CD4-positive, alpha-beta T cell treated with Interleukin-12 subunit alpha and Interleukin-12 subunit beta, for 1 hour (primary cell): ENCODE data around the gene DNAH10.
"Not testable (repeated sequence)": the region's sequence is repeated elsewhere in the genome, so short reads cannot be mapped to it uniquely, and the experiment has no call there.

Experiments used
- DNase-seq: peaks from one replicate; pipeline ENCODE4 v3.0.0-alpha.2; 2020

DNAH10 gene

DNA sequence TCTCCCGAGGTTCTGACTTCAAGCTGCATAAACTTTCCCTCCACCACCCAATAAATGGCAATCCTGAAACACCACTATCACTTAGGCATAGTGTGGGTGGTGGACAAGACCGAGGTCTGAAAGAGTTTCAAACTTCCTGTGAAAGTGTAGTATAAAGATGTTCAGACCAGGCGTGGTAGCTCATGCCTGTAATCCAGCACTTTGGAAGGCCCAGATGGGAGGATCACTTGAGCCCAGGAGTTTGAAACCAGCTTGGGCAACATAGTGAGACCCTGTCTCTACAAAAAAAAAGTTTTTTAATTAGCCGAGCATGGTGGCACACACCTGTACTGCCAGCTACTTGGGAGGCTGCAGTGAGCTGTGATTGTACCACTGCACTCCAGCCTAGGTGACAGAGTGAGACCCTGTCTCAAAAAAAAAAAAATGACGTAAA lies 148.7 kb downstream of the DNAH10 start:
- no peak for DNase-seq

DNA sequence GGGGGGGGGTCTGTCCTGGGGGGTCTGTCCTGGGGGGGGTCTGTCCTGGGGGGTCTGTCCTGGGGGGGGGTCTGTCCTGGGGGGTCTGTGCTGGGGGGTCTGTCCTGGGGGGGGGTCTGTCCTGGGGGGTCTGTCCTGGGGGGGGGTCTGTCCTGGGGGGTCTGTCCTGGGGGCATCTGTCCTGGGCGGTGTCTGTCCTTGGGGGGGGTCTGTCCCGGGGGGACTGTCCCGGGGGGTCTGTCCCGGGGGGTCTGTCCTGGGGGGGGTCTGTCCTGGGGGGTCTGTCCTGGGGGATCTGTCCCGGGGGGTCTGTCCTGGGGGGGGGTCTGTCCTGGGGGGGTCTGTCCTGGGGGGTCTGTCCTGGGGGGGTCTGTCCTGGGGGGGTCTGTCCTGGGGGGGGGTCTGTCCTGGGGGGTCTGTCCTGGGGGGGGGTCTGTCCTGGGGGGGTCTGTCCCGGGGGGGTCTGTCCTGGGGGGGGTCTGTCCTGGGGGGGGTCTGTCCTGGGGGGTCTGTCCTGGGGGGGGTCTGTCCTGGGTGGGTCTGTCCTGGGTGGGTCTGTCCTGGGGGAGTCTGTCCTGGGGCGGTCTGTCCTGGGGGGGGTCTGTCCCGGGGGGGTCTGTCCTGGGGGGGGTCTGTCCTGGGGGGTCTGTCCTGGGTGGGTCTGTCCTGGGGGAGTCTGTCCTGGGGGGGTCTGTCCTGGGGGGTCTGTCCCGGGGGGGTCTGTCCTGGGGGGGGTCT lies 149.7 kb downstream of the DNAH10 start:
- not testable (repeated sequence) for DNase-seq

DNA sequence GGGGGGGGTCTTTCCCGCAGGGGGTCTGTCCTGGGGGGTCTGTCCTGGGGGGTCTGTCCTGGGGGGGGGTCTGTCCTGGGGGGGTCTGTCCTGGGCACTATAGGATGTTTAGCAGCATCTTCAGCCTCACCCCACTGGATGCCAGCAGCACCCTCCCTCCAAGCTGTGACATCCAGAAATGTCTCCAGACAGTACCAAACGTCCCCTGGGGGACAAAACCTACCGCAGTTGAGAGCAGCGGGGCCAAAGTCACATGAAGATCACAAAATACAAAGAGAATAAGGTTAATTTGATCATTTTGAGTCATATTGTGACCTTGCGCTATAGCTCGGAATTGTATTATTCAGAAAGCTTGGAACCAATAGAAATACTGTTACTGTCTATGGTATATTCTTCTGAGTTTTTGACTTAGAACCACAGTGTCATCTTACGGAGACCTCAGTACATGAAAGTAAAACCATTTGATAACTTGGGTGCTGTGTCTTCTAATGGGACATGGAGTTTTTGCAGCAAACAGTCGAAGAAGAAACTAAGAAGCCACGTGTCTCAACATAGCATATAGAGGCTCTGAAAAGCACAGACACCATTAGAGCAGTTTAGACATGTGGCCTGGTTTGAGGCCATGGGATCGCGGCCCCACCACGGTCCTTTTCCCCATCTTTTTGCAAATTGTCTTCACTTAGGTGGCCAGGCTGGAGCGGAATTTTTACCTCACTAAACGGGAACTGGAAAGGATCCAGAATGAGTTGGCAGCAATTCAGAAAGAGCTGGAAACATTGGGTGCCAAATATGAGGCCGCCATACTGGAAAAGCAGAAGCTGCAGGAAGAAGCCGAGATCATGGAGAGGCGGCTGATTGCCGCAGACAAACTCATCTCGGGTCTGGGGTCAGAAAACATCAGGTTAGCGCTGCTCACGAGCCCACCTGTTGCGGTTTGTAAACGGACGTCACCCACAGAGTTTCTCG lies 150.6 kb downstream of the DNAH10 start:
- no peak for DNase-seq

DNA sequence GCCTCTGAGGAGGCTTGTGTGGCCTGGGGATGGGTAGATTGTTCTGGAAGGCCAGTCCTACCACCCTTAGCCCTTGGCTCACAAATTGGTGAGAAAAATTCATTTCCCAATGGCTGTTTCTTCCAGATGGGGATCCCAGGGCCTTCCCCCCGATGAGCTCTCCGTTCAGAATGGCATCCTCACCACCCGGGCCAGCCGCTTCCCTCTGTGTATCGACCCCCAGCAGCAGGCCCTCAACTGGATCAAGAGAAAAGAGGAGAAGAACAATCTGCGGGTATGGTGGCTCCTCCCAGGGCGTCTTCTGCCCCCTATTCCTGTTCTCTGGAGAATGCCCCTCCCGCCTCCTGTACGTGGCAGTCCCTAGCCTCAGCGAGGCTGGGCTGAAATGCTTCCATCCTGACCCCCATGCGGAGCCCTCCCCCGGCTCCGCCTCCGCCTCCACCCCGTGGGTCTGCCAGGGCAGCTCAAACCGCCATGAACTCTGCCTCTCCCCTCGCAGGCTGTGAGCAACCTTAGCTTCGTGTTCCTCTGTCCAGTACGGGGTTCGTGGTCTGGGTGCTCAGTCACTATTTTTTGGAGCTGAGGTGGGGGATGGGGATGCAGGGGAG lies 152.7 kb downstream of the DNAH10 start:
- DNase-seq: no peak

DNA sequence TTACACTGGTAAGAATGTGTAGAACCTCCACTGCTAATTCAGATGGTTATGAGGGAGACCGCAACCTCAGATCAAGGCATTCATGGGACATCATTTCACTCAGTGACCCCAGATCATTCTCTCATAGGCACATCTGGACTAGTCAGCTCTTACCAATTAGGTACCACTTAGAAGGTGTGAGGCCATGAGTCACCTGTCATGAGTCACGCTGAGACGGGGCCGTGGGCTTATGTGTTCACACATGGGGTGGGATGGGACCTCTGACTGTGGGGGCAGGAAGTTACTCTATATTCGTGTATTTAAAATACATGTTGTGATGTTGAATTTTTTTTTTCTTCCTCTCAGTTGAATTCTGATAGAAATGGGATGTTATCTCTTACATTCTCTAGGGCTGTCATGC lies 154.6 kb downstream of the DNAH10 start:
- DNase-seq: peak; percentile 18

DNA sequence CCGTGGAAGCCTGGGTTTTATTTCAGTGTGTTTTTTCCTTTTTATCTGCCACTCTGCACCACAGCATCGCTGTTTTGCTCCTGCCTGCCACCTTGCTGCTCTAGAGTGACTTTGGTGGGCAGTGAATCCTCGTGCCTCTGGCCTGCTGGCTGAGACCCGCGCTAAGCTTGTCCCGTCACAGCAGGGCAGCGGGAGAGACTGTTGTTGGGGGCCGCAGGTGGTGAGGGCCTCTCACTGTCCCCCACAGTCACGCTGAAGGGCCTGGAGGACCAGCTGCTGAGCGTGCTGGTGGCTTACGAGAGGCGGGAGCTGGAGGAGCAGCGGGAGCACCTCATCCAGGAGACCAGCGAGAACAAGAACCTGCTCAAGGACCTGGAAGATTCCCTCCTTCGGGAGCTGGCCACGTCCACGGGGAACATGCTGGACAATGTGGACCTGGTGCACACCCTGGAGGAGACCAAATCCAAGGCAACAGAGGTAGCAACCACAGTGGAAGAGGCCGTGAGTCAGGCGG lies 155.3 kb downstream of the DNAH10 start:
- no peak for DNase-seq

DNA sequence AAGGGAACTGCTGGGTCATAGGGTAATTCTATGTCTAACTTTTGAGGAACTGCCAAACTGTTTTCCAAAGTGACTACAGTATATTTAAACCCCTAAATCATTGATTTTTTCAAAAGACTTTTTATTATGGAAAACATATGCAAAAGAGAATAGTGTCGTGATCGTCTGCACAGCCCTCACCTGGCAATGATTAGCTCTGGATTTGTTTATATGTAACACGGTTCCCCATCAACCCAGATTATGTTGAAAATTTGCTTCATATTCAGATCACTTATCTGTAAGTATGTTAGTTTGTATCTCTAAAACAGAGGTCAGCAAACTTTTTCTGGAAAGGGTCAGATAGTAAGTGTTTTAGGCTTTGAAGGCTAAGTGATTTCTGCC lies 157.9 kb downstream of the DNAH10 start:
- DNase-seq: no peak

DNA sequence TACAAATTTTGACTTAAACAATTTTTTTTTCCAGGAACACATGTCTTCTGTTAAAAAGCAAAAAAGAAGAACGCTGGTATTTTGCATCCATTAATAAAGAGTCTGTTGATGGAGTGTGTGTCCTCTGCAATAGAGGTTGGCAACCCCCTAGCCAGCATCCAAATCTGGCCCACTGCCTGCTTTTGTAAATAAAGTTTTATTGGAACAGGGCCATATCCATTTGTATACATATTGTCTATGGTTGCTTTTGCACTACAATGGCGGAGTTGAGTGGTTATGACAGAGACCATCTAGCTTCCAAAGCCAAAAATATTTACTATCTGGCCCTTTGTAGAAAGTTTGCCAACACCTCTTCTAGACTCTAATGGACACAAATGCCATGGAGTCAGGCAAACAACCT lies 160.9 kb downstream of the DNAH10 start:
- DNase-seq: no peak

DNA sequence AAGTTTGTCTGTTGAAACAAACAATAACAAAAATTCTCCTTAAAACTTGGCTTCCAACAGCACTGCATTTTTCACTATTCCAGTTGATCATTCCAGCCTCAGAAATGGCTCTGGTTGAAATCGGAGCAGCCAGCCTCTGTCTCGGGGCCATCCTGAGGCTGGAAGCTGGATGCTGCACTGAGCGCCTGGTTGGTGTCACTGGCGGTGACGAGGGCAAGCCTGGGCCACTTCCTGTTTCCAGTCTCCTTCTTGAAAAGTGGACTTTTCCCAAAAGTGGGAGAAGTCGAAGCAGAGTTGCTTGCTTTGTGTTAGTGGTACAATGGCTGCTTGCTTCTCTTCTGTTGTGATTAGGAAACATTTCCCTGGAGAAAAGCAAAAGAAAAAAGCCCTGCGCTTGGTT lies 161.8 kb downstream of the DNAH10 start:
- no peak for DNase-seq

DNA sequence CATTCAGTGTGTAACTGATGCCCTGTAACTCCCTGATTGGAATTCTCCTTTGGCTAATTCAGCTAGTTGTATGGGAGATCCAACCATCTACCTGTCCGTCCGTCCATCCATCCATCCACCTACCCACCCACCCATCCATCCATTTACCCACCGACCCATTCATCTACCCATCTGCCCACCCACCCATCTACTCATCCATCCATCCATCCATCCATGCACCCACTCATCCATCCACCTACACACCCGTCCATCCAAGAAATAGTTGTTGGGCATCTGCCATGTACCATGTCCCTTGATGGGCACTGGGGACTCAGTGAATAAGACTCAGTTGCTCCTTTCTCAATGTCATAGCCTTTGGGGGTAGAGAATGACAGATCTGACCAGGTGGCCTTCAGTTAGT lies 162.4 kb downstream of the DNAH10 start:
- no peak for DNase-seq

DNA sequence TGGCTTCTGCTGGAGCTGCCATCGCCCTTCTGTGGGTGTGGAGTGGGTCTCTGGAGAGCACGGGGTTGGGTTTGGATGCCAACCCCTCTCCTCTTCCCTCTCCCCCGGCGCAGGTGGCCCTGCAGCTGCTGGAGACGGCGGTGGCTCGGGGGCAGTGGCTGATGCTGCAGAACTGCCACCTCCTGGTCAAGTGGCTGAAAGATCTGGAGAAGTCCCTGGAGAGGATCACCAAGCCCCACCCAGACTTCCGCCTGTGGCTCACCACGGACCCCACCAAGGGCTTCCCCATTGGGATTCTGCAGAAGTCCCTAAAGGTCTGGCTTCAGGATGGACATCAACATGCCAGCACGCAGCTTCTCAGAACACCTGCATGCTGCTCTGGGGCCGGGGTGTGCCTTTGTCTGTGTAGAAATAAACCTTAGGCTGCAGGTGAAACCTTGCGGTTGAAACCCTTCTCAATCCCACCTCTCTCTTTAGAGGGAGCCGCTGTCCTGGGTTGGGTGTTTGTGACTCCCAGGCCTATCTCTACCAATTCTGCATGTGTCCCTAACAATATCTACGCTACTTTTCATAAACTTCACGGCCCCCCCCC lies 166.3 kb downstream of the DNAH10 start:
- DNase-seq: no peak

DNA sequence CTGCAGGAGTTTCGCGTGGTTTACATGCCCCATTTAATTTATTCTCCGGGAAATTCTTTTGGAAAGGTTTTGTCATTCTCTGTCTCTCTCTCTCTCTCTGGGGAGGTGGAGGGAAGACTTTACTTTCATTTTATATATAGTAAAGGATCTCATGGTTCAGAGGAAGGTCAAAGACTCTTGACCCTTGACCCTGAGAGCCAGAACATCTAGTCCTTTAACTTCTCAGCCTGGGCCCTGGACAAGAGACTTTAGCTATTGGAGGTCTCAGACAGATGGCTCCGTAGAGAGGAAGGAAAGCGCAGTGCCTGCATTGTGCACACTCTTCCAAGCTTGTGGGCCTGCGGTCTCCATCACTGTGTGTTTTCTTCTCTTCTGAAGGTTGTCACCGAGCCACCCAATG lies 166.8 kb downstream of the DNAH10 start:
- no peak for DNase-seq

DNA sequence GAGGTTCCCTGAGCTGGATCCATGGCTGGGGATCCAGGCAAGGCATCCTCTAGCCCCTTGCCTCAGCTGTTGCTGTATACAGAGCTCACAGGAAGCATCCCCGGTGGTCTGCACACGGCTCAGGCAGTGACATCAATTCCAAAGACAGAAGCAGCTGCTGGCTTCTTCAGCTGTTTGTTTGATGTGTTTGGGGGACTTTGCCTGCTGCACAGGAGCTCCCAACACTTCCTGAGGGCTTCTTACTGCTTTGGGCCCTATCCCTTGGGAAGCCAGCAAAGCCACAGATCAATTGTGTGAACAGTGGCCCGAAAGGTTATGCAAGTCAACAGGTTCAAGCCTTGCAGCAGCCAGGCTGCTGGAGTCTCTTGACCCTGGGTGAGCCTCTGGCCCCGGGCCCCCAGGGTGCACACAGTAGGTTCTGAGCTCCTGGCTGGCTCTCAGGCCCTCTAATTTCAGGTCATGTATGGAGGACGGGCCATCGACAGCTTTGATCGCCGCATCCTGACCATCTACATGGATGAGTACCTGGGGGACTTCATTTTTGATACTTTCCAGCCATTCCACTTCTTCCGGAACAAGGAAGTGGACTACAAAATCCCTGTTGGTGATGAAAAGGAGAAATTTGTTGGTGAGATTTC lies 168.0 kb downstream of the DNAH10 start:
- DNase-seq: no peak

DNA sequence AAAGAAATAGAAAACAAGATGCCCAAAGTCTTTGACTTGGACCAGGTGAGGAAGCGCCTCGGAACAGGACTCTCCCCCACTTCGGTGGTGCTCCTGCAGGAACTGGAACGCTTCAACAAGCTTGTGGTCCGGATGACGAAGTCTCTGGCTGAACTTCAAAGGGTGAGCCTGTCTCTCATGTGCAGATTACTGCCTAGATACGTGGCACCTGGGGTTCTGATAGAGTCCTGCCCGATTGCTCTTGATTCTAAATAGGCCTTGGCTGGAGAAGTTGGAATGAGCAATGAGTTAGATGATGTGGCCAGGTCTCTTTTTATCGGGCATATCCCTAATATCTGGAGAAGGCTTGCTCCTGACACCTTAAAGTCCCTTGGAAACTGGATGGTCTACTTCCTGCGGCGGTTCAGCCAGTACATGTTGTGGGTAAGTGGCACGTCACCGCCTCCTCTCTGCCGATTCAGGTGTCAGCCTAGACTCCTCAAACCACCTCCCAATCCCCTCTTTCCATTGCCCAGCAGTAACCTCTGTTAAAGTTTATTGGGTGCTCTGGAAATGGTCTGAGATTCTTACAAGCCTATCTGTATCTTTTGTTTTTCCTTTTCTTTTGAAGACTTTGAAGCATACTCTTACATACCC lies 169.7 kb downstream of the DNAH10 start:
- DNase-seq: peak; percentile 47

DNA sequence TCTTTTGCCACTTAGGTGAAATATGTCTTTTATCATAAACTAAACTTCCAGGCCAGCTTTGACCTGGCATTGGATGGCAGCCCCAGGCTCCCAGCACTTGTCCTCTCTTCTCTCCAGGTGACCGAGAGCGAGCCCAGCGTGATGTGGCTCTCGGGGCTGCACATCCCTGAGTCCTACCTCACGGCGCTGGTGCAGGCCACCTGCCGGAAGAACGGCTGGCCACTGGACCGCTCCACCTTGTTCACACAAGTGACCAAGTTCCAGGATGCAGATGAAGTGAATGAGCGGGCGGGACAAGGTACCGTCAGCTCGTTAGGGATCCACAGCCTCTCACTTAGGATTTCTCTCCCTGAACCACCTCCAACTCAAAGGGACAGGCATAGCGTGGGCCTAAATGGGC lies 171.1 kb downstream of the DNAH10 start:
- DNase-seq: no peak

DNA sequence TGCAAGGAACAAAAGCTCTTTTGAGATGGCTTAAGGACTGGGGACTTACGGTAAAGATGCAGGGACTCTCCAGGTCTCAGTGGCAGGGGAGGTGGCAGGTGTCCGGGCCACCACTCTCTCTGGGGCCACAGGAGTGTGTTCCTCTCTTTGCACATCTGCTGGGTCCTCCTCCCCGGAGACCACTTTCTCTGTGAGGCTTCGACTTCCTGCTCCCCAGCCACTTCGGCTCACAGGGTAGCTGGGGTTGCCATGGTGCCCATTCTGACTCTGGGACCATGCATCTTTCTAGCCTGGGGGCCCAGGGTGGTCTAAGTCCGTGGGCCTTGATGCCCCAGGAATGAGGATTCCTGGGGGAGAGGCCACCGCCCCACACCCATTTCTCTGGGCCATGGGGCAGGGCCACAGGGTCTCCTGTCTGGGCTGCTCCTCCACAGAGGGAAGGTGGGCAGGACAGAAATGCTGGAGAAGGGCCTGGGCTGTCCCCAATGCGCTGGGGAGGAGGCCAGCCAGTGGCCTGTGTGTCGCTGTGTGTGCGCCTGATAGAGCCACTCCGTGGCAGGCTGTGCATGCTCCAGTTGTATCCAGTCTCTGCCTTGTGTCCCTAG lies 172.0 kb downstream of the DNAH10 start:
- DNase-seq: no peak

DNA sequence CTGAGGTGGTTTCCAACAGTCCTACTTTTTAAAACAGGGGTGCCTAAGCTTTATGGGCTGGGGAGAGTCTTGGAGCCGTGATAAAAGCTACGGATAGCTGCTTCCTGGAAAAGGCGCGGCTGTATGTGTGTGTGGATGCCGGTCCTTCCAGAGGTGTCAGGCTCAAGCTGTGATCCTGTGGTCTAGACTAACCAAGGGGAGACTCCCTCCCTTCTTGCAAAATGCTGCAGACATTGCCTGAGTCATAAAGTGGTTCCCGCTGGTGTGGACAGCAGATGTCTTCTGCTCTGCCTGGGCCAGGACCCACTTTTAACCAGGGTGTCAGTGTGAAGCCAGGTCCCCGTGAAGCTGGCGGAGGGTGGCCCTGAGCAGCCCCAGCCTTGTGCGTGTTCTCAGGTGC lies 172.7 kb downstream of the DNAH10 start:
- DNase-seq: no peak

DNA sequence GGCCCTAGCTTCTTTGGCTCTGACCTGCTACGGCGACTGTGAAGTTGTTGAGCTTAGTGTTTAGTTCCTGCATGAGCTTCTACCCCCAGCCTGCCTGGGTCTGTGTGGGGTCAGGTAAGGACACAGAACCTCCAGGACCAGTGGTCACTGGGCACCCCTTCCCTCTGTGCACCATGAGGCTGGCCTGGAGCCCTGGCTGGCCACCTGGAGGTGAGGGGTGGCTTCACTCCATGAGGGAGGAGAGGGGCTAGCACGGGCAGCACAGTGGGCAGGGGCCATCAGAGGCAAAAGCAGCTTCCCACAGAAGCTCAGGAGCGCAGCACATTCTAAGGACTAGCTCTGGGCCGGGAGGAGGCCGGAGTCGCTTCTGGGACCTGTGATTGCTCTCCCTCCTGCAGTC lies 173.9 kb downstream of the DNAH10 start:
- DNase-seq: no peak

DNA sequence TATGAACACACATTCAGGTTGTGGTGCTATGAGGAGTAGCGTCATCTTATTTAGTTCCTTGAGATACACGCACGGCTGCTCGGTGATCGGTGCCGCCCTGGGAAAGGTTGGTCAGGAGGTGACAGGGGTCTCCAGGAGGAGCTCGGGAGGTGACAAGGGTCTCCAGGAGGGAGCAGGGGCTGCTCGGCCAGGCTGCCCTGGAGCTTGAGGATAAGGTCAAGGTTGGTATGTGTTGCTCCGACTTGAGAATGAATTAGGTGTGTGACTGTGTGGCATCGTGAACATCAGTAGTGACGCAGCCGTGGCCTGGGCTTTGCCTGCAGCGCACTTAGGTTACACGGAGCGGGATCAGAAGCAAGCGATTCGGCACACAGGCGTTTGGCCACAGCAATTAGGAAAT lies 174.4 kb downstream of the DNAH10 start:
- no peak for DNase-seq

DNA sequence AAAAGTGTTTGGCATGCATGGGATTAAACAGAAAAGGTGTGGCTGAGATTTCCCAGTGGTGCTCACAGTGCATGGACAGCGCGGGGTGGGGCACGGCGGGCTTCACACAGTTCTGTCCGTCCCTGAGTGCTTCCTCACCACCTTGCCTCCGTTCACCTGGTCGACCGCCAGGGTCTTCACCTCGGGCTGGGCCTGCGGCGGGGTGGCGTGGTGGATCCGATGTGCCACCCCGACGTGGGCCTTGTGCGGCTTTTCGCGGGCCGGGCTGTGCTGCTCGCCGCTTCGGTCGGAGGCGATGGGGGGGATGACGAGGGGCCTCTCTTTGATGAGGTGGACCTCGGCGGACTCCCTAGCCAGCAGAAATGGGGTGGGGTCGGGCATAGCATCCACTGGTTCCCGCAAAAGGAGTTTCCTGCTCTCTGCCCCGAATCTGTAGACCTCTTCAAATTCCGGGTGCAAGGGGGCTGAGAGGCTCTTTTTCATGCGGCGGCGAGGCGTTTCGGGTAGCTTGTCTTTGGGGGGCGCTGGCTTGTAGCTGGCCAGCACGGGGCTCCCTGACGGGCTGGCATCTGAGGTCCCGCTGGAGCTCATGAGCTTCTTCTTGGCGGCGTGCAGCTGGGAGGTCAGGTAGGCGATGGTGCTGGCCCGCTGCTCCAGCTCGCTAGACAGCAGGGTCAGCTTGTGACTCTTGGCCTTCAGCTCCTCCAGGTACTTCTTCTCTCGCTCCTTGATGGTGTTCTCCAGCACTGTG lies 175.0 kb downstream of the DNAH10 start:
- no peak for DNase-seq
